GM19193 (cell line): Measurements from ENCODE around the gene SMARCAD1.

Source experiments
- POLR2A ChIP-seq: IDR thresholded peaks from 4 replicates; pipeline ENCODE4 v1.6.1; 2011; ENCODE audit not compliant: insufficient read depth, insufficient read length; ENCODE audit errors: extremely low read depth

SMARCAD1 gene

GRCh38 chr4:94207469-94208224, at the start of gene SMARCAD1:
TSS of gene SMARCAD1 (plus strand) at chr4:94207865. CDS start at chr4:94208395, 530 bp downstream.
- peak; percentile 87 for TF ChIP-seq POLR2A

GRCh38 chr4:94158883-94159282, 48.8 kb upstream of the SMARCAD1 start:
- TF ChIP-seq POLR2A, result no peak

DNA sequence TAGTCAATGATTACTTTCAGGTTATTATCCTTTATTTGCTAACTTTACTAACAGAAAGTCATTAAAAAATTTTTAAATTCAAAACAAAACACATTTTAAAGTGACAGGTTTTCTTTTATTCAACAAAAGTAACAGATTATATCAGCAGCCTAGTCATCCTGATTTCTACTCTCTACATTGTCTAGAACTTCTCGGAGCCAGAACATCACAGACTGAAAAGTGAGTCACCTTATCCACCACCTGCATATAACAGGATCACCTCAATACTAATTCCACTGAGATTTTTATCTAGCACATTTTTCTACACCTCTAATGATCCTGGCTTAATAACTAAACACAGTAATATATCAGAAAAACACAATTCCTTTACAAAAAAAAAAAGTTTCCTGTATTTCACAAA, 47.9 kb upstream of the SMARCAD1 start:
- no peak for TF ChIP-seq POLR2A

GRCh38 chr4:94160774-94161173, 46.9 kb upstream of the SMARCAD1 start:
- no peak for TF ChIP-seq POLR2A

- TF ChIP-seq POLR2A, result no peak
Observed at GRCh38 chr4:94165256-94165655, 42.4 kb upstream of the SMARCAD1 start.

GRCh38 chr4:94168321-94168720, 39.3 kb upstream of the SMARCAD1 start:
- TF ChIP-seq POLR2A, result no peak

GRCh38 chr4:94169803-94170372, 37.8 kb upstream of the SMARCAD1 start:
- TF ChIP-seq POLR2A, result no peak

GRCh38 chr4:94171616-94172015, 36.0 kb upstream of the SMARCAD1 start:
- TF ChIP-seq POLR2A, result no peak

- TF ChIP-seq POLR2A, result no peak
Observed at GRCh38 chr4:94175553-94176261, 32.0 kb upstream of the SMARCAD1 start.

DNA sequence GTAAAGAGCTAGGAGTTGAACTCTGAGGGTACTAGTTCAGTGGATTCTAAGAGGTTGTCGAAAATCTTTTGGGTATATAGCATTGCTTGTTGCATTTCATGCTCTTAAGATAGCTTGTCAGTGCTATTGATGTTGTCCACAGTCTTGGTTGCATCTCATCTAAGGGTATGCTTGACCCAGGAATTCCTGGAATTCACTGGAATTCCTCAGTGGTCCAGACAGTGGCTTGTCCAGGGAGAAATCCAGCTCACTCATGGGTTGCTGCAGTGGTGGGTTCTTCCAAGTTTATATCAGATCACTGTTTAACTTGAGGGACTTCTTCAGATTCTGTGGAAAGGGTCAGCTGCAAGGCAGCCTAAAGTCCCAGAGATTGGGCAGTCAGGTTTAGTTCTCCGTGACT, 29.8 kb upstream of the SMARCAD1 start:
- no peak for TF ChIP-seq POLR2A

DNA sequence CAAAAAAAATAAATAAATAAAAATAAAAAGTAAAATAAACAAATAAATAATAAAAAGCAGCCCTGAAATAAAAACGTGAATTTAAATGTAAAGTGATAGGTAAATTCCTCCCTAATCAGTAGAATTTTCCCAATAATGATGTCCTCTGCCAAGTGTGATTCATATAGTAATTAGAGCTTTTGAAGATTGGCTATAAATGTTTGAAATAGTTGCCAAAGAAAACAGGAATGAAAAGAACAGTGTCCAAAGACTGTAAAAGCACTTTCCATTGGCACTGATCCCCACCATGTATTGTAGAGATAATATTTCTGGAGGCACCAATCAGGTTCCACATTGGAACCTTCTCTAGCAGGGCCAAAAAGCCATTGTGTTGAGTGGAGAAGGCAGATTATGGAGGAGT, 25.9 kb upstream of the SMARCAD1 start:
- no peak for TF ChIP-seq POLR2A

- TF ChIP-seq POLR2A, result no peak
Observed at GRCh38 chr4:94202769-94203168, 4.9 kb upstream of the SMARCAD1 start.

- TF ChIP-seq POLR2A, result no peak
Observed at GRCh38 chr4:94208266-94208665, 601 bp downstream of the SMARCAD1 start.

DNA sequence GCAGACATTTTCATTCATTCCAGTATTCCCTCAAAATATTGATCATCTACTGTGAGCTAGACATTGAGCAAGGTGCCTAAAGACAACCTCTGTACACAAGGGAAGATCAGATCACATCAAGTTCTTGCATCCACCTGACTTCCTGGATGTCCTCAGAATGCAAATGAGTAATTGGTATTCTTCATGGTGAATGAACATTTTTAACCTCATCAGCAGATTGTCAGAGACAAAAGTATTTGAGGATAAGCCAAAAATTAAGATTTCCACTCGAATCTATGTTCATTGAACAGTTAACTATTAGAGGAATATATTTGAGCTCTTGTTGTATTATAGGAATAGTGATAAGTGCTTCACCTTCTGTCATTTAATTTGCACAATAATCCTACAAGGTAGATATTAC, 1.3 kb downstream of the SMARCAD1 start:
- no peak for TF ChIP-seq POLR2A

GRCh38 chr4:94211861-94212260, 4.2 kb downstream of the SMARCAD1 start:
- TF ChIP-seq POLR2A, result no peak
